K562 (cell line): ENCODE measurements around the gene PMVK.

Experiments
- BMI1 ChIP-seq: fragments of 150-350 bp; IDR thresholded peaks from 2 replicates; pipeline ENCODE4 v1.6.1; 2014; ENCODE audit warnings: low read length
- CEBPB ChIP-seq: fragments of 450-650 bp; IDR thresholded peaks from 2 replicates; pipeline ENCODE4 v1.6.1; 2016; ENCODE audit warnings: missing genetic modification characterization, missing compliant biosample characterization
- CTCF ChIP-seq, 3 experiments: IDR thresholded peaks in 2 of 3; conservative IDR thresholded peaks in 1 of 3; 2 replicates each; pipeline ENCODE4 v1.5.1; 2011 to 2012; ENCODE audit warnings: low read length in 3 of 3, mild to moderate bottlenecking in 3 of 3, control low read depth in 2 of 3, improper control_type of control experiment in 1 of 3, inconsistent platforms in 1 of 3, low read depth in 1 of 3, mixed read lengths in 1 of 3, moderate library complexity in 1 of 3; ENCODE audit not compliant: insufficient read depth in 2 of 3
- GABPA ChIP-seq: fragments of 200-800 bp; sonication (Bioruptor generic); conservative IDR thresholded peaks from 2 replicates; pipeline ENCODE4 v1.6.1; 2016; ENCODE audit warnings: low read depth, missing genetic modification characterization, missing compliant biosample characterization
- KLF16 ChIP-seq: IDR thresholded peaks from 2 replicates; pipeline ENCODE4 v1.6.1; 2016; ENCODE audit warnings: antibody characterized with exemption
- MTA3 ChIP-seq: fragments of 450-650 bp; formaldehyde crosslinking; IDR thresholded peaks from 2 replicates; pipeline ENCODE4 v1.6.1; 2017; ENCODE audit warnings: mild to moderate bottlenecking, borderline replicate concordance
- MTF1 ChIP-seq: fragments of 250-450 bp; sonication (Bioruptor Pico); IDR thresholded peaks from 2 replicates; pipeline ENCODE4 v1.9.0; 2021; ENCODE audit warnings: moderate library complexity, mild to moderate bottlenecking, inconsistent platforms, borderline replicate concordance
- PCBP1 ChIP-seq: fragments of 200-400 bp; formaldehyde crosslinking; IDR thresholded peaks from 2 replicates; pipeline ENCODE4 v1.6.1; 2018; ENCODE audit warnings: mild to moderate bottlenecking, low read depth, low read length; ENCODE audit not compliant: poor library complexity, severe bottlenecking
- POLR2A ChIP-seq: fragments of 450-650 bp; conservative IDR thresholded peaks from 2 replicates; pipeline ENCODE4 v1.6.1; 2016
- SMC3 ChIP-seq: conservative IDR thresholded peaks from 2 replicates; pipeline ENCODE4 v1.6.1; 2011; ENCODE audit warnings: low read depth, low read length, improper control_type of control experiment; ENCODE audit not compliant: insufficient read depth
- THRB ChIP-seq: fragments of 450-650 bp; formaldehyde crosslinking; conservative IDR thresholded peaks from 2 replicates; pipeline ENCODE4 v1.4.0; 2022; ENCODE audit warnings: mild to moderate bottlenecking, missing genetic modification characterization
- ZBTB26 ChIP-seq: fragments of 450-650 bp; formaldehyde crosslinking; IDR thresholded peaks from 2 replicates; pipeline ENCODE4 v1.4.0; 2022; ENCODE audit warnings: missing genetic modification characterization
- ZNF639 ChIP-seq, 2 experiments: fragments of 200-800 bp in 1 of 2; sonication (Bioruptor generic) in 1 of 2; sonication (generic) in 1 of 2; formaldehyde crosslinking in 1 of 2; IDR thresholded peaks in 1 of 2; conservative IDR thresholded peaks in 1 of 2; 2 replicates each; pipeline versions ENCODE4 v1.5.0 to v1.6.1; 2016 to 2020; ENCODE audit warnings: missing compliant biosample characterization in 1 of 2, missing genetic modification characterization in 1 of 2, missing genetic modification reagents in 1 of 2

- TF ChIP-seq ZNF639 (CRISPR knock-in tag; conservative IDR thresholded peaks at IDR 0.05 in 1 of 2, IDR thresholded peaks at IDR 0.05 in 1 of 2) (no peak), CEBPB (tag) (no peak), BMI1 (no peak), POLR2A (no peak), GABPA (tag) (no peak), SMC3 (no peak), MTF1 (CRISPR knock-in tag) (no peak), ZBTB26 (CRISPR knock-in tag) (no peak), CTCF (IDR thresholded peaks at IDR 0.05 in 2 of 3, conservative IDR thresholded peaks at IDR 0.05 in 1 of 3; ENCODE audit: insufficient read depth in 2 of 3, low read depth in 1 of 3, low read length in 3 of 3) (no peak), MTA3 (no peak), KLF16 (no peak), PCBP1 (no peak), THRB (no peak)
These were observed 567 bp downstream of the PMVK start for GRCh38 chr1:154935749-154936554.
